Heart left ventricle (tissue), 13 donors: ENCODE data around the gene TMEM107.

Experiments used
- POLR2A ChIP-seq, 2 donors: fragments of 450-650 bp; IDR thresholded peaks; one replicate each; pipeline ENCODE4 v1.6.1; 2017; ENCODE audit warnings: antibody characterized with exemption in 2 of 2, mild to moderate bottlenecking in 2 of 2, moderate library complexity in 2 of 2
- TF ChIP-seq, protein P1 (sequence below), 12 donors: fragments of 200-600 bp; sonication (generic) in 4 of 12; IDR thresholded peaks; one replicate each; pipeline versions ENCODE4 v1.5.0 to v1.8.0; 2018 to 2022; ENCODE audit warnings: antibody characterized with exemption in 12 of 12, mild to moderate bottlenecking in 5 of 12
- donor health status: ischemic (EF 13 %, LVEDD 7.1; RV severe dilation, severe dysfunction).
- donor health status: DM: no; HTN: yes; CAD: no.
- donor health status: DM: no; HTN: no; CAD: no.
- donor health status: ischemic (EF 25% LVEDD 6.9; RV normal size, moderate dysfunction).
- donor health status: ischemic (EF 25% LVEDD 5.7; RV mildly dilated, moderate dysfunction).
- donor health status: ischemic (EF 35%, LVEDD 5.7; RV mildly dilated, moderate dysfunction).
- donor health status: nonischemic (EF 11% LVEDD 7.7; RV severe dilation, severe dysfunction).
- donor health status: DM: yes; HTN: yes; CAD: no.
- donor health status: PGD.
- donor health status: ischemic (EF 29% LVEDD 5.4; RV normal size, mild dysfunction).
- donor health status: nonischemic (EF 23%, LVEDD 6.1; RV moderate dilation, normal function).

GRCh38 chr17:8133941-8134340 lies 42.2 kb downstream of the TMEM107 start:
- TF ChIP-seq, protein P1, sequence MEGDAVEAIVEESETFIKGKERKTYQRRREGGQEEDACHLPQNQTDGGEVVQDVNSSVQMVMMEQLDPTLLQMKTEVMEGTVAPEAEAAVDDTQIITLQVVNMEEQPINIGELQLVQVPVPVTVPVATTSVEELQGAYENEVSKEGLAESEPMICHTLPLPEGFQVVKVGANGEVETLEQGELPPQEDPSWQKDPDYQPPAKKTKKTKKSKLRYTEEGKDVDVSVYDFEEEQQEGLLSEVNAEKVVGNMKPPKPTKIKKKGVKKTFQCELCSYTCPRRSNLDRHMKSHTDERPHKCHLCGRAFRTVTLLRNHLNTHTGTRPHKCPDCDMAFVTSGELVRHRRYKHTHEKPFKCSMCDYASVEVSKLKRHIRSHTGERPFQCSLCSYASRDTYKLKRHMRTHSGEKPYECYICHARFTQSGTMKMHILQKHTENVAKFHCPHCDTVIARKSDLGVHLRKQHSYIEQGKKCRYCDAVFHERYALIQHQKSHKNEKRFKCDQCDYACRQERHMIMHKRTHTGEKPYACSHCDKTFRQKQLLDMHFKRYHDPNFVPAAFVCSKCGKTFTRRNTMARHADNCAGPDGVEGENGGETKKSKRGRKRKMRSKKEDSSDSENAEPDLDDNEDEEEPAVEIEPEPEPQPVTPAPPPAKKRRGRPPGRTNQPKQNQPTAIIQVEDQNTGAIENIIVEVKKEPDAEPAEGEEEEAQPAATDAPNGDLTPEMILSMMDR (IDR thresholded peaks at IDR 0.05): no peak
- TF ChIP-seq POLR2A (IDR thresholded peaks at IDR 0.05): no peak
